IMR-90 (cell line): ENCODE results near the gene ANTXRL. TPM values are rescaled to one million over a fixed set of nuclear protein-coding genes. Genes with fewer than 3 reads are reported as not detected.
"Not testable (repeated sequence)": the region's sequence is repeated elsewhere in the genome, so short reads cannot be mapped to it uniquely, and the experiment has no call there.

ENCODE experiments used
- ATAC-seq: fragments of 200-7000 bp; cut with Tn5 transposase; 2 replicates; pipeline ENCODE4 v1.9.1; 2020; ENCODE audit warnings: low read depth, mild to moderate bottlenecking, moderate library complexity
- BruUV-seq: library from RNA; stranded (reverse); fragments of 400-500 nt; replicated peaks from 2 replicates; lab custom pipeline; 2021; lab: Mats Ljungman, UMichigan
- CTCF ChIA-PET: fragments of 300-600 bp; formaldehyde crosslinking; extraction: SDS; loops from one replicate; lab custom pipeline; 2021; ENCODE audit warnings: antibody characterized with exemption; lab: Yijun Ruan, JAX
- POLR2A ChIA-PET: fragments of 300-600 bp; sonication (Branson Sonifier 250); formaldehyde crosslinking; loops from one replicate; lab custom pipeline; 2022; ENCODE audit warnings: antibody characterized with exemption; ENCODE audit not compliant: unreplicated experiment; lab: Charles Lee
- DNase-seq: peaks from one replicate; pipeline ENCODE4 v3.0.0; 2013
- H2AFZ ChIP-seq: replicated peaks from 2 replicates; pipeline ENCODE3; 2013; ENCODE audit warnings: low read length, mild to moderate bottlenecking; ENCODE audit not compliant: poor library complexity
- H2AK5ac ChIP-seq: 2 replicates; pipeline ENCODE4 v1.6.1; 2013; ENCODE audit warnings: low read depth, low read length, inconsistent platforms
- H2AK9ac ChIP-seq: replicated peaks from 2 replicates; pipeline ENCODE3; 2013; ENCODE audit warnings: mild to moderate bottlenecking, low read depth, low read length, moderate library complexity; ENCODE audit not compliant: poor library complexity
- H2BK120ac ChIP-seq: 2 replicates; pipeline ENCODE4 v1.6.1; 2013; ENCODE audit warnings: low read depth, low read length, inconsistent platforms
- H2BK15ac ChIP-seq: 3 replicates; pipeline ENCODE4 v1.6.1; 2013; ENCODE audit warnings: low read depth, low read length, inconsistent platforms
- H2BK20ac ChIP-seq: 2 replicates; pipeline ENCODE4 v1.6.1; 2013; ENCODE audit warnings: low read depth, mild to moderate bottlenecking, inconsistent platforms, low read length, moderate library complexity
- H2BK5ac ChIP-seq: 2 replicates; pipeline ENCODE4 v1.6.1; 2013; ENCODE audit warnings: mild to moderate bottlenecking, low read depth, low read length, inconsistent platforms; ENCODE audit not compliant: poor library complexity, severe bottlenecking
- H3K14ac ChIP-seq: replicated peaks from 2 replicates; pipeline ENCODE4 v1.6.1; 2013; ENCODE audit warnings: low read depth, low read length, inconsistent platforms
- H3K18ac ChIP-seq: 2 replicates; pipeline ENCODE4 v1.6.1; 2013; ENCODE audit warnings: low read depth, low read length, control low read depth
- H3K23ac ChIP-seq: 2 replicates; pipeline ENCODE4 v1.6.1; 2013; ENCODE audit warnings: low read depth, low read length, inconsistent platforms
- H3K27ac ChIP-seq: 2 replicates; pipeline ENCODE4 v1.5.1; 2013; ENCODE audit warnings: mild to moderate bottlenecking, control low read depth, low read length; ENCODE audit not compliant: insufficient read depth
- H3K27me3 ChIP-seq: 2 replicates; pipeline ENCODE4 v1.6.1; 2013; ENCODE audit warnings: low read length; ENCODE audit not compliant: control insufficient read depth, insufficient read depth
- H3K36me3 ChIP-seq: 2 replicates; pipeline ENCODE4 v1.6.1; 2013; ENCODE audit warnings: low read length, mixed read lengths; ENCODE audit not compliant: control insufficient read depth, insufficient read depth
- H3K4ac ChIP-seq: 2 replicates; pipeline ENCODE4 v1.6.1; 2013; ENCODE audit warnings: low read depth, low read length, inconsistent platforms
- H3K4me1 ChIP-seq: 2 replicates; pipeline ENCODE4 v1.6.1; 2013; ENCODE audit warnings: low read length, mixed read lengths; ENCODE audit not compliant: control insufficient read depth, insufficient read depth
- H3K4me2 ChIP-seq: 2 replicates; pipeline ENCODE4 v1.6.1; 2013; ENCODE audit warnings: low read depth, mild to moderate bottlenecking, control low read depth, low read length, moderate library complexity
- H3K4me3 ChIP-seq: 2 replicates; pipeline ENCODE4 v1.5.1; 2013; ENCODE audit warnings: low read depth, mild to moderate bottlenecking, control low read depth, low read length, moderate library complexity; ENCODE audit not compliant: insufficient read depth
- H3K56ac ChIP-seq: 2 replicates; pipeline ENCODE4 v1.6.1; 2013; ENCODE audit warnings: low read length, inconsistent platforms; ENCODE audit not compliant: insufficient read depth; ENCODE audit errors: extremely low read depth
- H3K79me1 ChIP-seq, 2 experiments: 2 replicates each; pipeline ENCODE4 v1.6.1; 2013; ENCODE audit warnings: low read length in 2 of 2, inconsistent platforms in 1 of 2, low read depth in 1 of 2
- H3K9ac ChIP-seq: 2 replicates; pipeline ENCODE4 v1.6.1; 2013; ENCODE audit warnings: low read depth, low read length, control low read depth
- H3K9me1 ChIP-seq: 2 replicates; pipeline ENCODE4 v1.6.1; 2013; ENCODE audit warnings: low read length, inconsistent platforms; ENCODE audit not compliant: insufficient read depth
- H3K9me3 ChIP-seq: 2 replicates; pipeline ENCODE4 v1.6.1; 2013; ENCODE audit warnings: low read length; ENCODE audit not compliant: control insufficient read depth, insufficient read depth
- H4K20me1 ChIP-seq: 2 replicates; pipeline ENCODE4 v1.6.1; 2013; ENCODE audit warnings: low read length, inconsistent platforms; ENCODE audit not compliant: insufficient read depth
- H4K5ac ChIP-seq: 2 replicates; pipeline ENCODE4 v1.6.1; 2013; ENCODE audit warnings: mild to moderate bottlenecking, low read depth, low read length, control low read depth
- H4K8ac ChIP-seq, 2 experiments: 2 replicates each; pipeline ENCODE4 v1.6.1; 2013; ENCODE audit warnings: low read depth in 2 of 2, low read length in 2 of 2, control low read depth in 1 of 2, inconsistent platforms in 1 of 2
- H4K91ac ChIP-seq: 2 replicates; pipeline ENCODE4 v1.6.1; 2013; ENCODE audit warnings: low read depth, low read length, inconsistent platforms; ENCODE audit not compliant: insufficient read depth
- WGBS, 2 experiments: methylation state at CpG; one replicate each; pipeline versions ENCODE4 v1.1.5 to v1.1.7; 2013; ENCODE audit warnings: missing lambda C conversion rate in 2 of 2; ENCODE audit not compliant: insufficient read length in 1 of 2; ENCODE audit errors: extremely low coverage in 2 of 2; 5-methylcytosine and 5-hydroxymethylcytosine counted together
- dilution Hi-C: fragments of 300-500 bp; cut with HindIII; formaldehyde crosslinking; loops from one replicate; pipeline ENCODE4 v1.14.3; 2018; ENCODE audit warnings: low sequenced_read_pairs; ENCODE audit not compliant: unreplicated experiment
- in situ Hi-C: fragments of 300-500 bp; cut with MboI; formaldehyde crosslinking; loops from 3 replicates; pipeline ENCODE4 v1.14.3; 2019; ENCODE audit warnings: low sequenced_read_pairs, inconsistent platforms, mixed read lengths
- intact Hi-C: fragments of 100-400 bp; cut with micrococcal nuclease; formaldehyde crosslinking; loops from 2 replicates; pipeline ENCODE4 v1.10.0; 2022
- polyA plus RNA-seq, 3 experiments: library from polyadenylated mRNA; depleted of rRNA; stranded (reverse); fragments of >200 nt; gene quantifications; 2 replicates each; pipeline ENCODE4 v1.2.3, GENCODE V29; 2012; ENCODE audit warnings: low replicate concordance in 1 of 3
- total RNA-seq: library from RNA; depleted of rRNA; stranded (reverse); fragments of >200 nt; gene quantifications from 2 replicates; pipeline ENCODE4 v1.2.3, GENCODE V29; 2012

ANTXRL gene
- total and polyA plus RNA-seq, 2 of the 4 experiments (the other 2 are of a cell fraction), result not detected

- H3K4me3 ChIP-seq, H3K4me2 ChIP-seq, H3K4me1 ChIP-seq, H2BK120ac ChIP-seq, H2BK15ac ChIP-seq, H3K79me1 ChIP-seq, H3K9me3 ChIP-seq, H3K14ac ChIP-seq, H3K4ac ChIP-seq, H4K5ac ChIP-seq, DNase-seq, H4K8ac ChIP-seq, H3K56ac ChIP-seq, H3K27ac ChIP-seq, H3K9me1 ChIP-seq, H3K23ac ChIP-seq, dilution Hi-C loops, H2AK9ac ChIP-seq, H2AFZ ChIP-seq, H3K18ac ChIP-seq, POLR2A ChIA-PET, BruUV-seq, ATAC-seq, H2BK20ac ChIP-seq, H2AK5ac ChIP-seq, H4K91ac ChIP-seq, H3K9ac ChIP-seq, H3K36me3 ChIP-seq, CTCF ChIA-PET, in situ Hi-C loops, intact Hi-C loops, H4K20me1 ChIP-seq, H2BK5ac ChIP-seq: not testable (repeated sequence)
- WGBS, 2 experiments, result 33% methylated on average over 1 of the region's 3 CpGs; no CpG with 5 or more reads in 1 of the 2 experiments
- peaks cover 12% of the 10 kb centered on the region for H3K27me3 ChIP-seq
Observed at GRCh38 chr10:46255210-46255609, 31.6 kb upstream of the ANTXRL start.
